Testis (tissue), 3 donors: Measurements from ENCODE around the gene SLC36A2. TPM values are rescaled to one million over a fixed set of nuclear protein-coding genes. Genes with fewer than 3 reads are reported as not detected.
"Not testable (repeated sequence)": the region's sequence is repeated elsewhere in the genome, so short reads cannot be mapped to it uniquely, and the experiment has no call there.

Experiments used
- DNase-seq: peaks from one replicate; pipeline ENCODE4 v3.0.0-alpha.2; 2019
- H3K27ac ChIP-seq, 2 donors: fragments of 200-600 bp; sonication (generic); one replicate each; pipeline ENCODE4 v1.5.1; 2019
- H3K27me3 ChIP-seq: fragments of 200-600 bp; sonication (generic); one replicate; pipeline ENCODE4 v1.5.1; 2019
- H3K36me3 ChIP-seq: fragments of 200-600 bp; sonication (generic); one replicate; pipeline ENCODE4 v1.5.1; 2017; ENCODE audit warnings: low read depth; ENCODE audit errors: missing control alignments
- H3K4me1 ChIP-seq: fragments of 200-600 bp; sonication (generic); one replicate; pipeline ENCODE4 v1.5.1; 2019
- H3K4me3 ChIP-seq, 2 donors: fragments of 200-600 bp; sonication (generic); one replicate each; pipeline ENCODE4 v1.5.1; 2017 to 2019
- H3K9me3 ChIP-seq: fragments of 200-600 bp; sonication (generic); one replicate; pipeline ENCODE4 v1.5.1; 2017
- POLR2A ChIP-seq: fragments of 450-650 bp; IDR thresholded peaks from one replicate; pipeline ENCODE4 v1.6.1; 2017; ENCODE audit warnings: antibody characterized with exemption, mild to moderate bottlenecking, moderate library complexity
- WGBS, 2 donors: methylation state at CpG; one replicate each; pipeline ENCODE4 v1.1.5; 2018; 5-methylcytosine and 5-hydroxymethylcytosine counted together
- intact Hi-C: fragments of 100-400 bp; cut with DNase I; formaldehyde crosslinking; loops from one replicate; pipeline ENCODE4 v1.15.1; 2023; ENCODE audit warnings: low total_unique reads
- polyA plus RNA-seq: library from polyadenylated mRNA; stranded (reverse); fragments of 350-450 nt; fragmentation: Illumina TruSeq; extraction: RNeasy Lipid Tissue Mini Kit (QIAGEN cat#74804); gene quantifications from one replicate; pipeline ENCODE4 v1.2.3, GENCODE V29; 2014; ENCODE audit warnings: low read depth, low replicate concordance; ENCODE audit not compliant: insufficient read depth
- total RNA-seq, 2 donors: library from RNA; depleted of rRNA; stranded (reverse); fragments of >200 nt; gene quantifications; one replicate each; pipeline ENCODE4 v1.2.3, GENCODE V29; 2016
- TF ChIP-seq, protein P1 (sequence below), 3 experiments: fragments of 450-650 bp in 2 of 3; fragments of 200-600 bp in 1 of 3; sonication (generic) in 1 of 3; IDR thresholded peaks; one replicate each; pipeline ENCODE4 v1.5.1; 2016 to 2019; ENCODE audit warnings: antibody characterized with exemption in 3 of 3, mild to moderate bottlenecking in 2 of 3, moderate library complexity in 1 of 3

Gene SLC36A2
- total and polyA plus RNA-seq, 3 donors from 2014 or later = 0.43 to 1.5 (median 0.47) TPM

DNA sequence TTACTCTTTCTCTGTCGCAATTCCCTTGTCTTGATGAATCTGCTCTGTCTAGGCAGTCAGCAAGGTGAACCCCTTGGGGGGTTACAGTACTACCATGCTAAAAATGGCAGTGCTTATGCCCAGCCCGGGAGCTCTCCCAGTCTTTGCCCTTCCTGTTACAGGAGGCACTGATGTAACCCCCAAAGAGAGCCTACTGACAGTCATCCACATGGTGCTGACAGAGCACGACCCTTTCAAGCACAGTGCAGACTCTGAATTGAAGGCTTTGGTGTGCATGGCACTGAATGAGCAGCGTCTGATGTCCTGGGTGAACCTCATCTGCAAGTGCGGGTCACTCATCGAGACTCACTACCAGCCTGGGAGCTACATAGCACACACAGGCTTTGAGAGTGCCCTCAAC lies 34.5 kb upstream of the SLC36A2 start:
- Histone ChIP-seq H3K36me3 (no peaks in the 10 kb centered on the region), H3K9me3 (no peaks in the 10 kb centered on the region), H3K27me3 (no peaks in the 10 kb centered on the region), H3K27ac (no peak overlapping the region), H3K4me3 (no peak overlapping the region), H3K4me1 (no peaks in the 10 kb centered on the region)
- no peak for DNase-seq
- TF ChIP-seq POLR2A = no peak
- TF ChIP-seq, protein P1, sequence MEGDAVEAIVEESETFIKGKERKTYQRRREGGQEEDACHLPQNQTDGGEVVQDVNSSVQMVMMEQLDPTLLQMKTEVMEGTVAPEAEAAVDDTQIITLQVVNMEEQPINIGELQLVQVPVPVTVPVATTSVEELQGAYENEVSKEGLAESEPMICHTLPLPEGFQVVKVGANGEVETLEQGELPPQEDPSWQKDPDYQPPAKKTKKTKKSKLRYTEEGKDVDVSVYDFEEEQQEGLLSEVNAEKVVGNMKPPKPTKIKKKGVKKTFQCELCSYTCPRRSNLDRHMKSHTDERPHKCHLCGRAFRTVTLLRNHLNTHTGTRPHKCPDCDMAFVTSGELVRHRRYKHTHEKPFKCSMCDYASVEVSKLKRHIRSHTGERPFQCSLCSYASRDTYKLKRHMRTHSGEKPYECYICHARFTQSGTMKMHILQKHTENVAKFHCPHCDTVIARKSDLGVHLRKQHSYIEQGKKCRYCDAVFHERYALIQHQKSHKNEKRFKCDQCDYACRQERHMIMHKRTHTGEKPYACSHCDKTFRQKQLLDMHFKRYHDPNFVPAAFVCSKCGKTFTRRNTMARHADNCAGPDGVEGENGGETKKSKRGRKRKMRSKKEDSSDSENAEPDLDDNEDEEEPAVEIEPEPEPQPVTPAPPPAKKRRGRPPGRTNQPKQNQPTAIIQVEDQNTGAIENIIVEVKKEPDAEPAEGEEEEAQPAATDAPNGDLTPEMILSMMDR (IDR thresholded peaks at IDR 0.05) = no peak
- WGBS, 2 donors = 93 to 100% methylated on average over 5 to 6 of the region's 6 CpGs
- intact Hi-C loops = no loop called here

DNA sequence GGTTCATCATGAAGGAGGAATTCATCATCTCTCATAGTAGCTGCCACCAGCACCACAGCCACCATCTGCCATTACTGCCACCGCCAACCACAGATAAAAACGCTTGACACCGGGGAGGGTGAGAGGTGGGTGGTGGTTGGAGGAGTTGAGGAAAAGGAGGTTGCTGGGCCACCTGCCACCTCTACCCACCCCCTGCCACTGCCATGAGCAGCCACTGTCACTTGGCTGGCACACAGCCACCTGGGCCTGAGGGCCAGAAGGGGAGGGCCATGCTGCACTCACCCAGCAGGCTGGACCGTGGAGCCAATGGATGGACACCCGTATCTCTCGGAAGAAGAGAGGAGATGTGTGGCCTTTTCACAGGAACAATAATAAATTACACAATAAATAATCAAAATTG lies 31.3 kb upstream of the SLC36A2 start:
- H3K4me1 ChIP-seq = no peaks in the 10 kb centered on the region
- no peak overlapping the region for H3K4me3 ChIP-seq
- H3K36me3 ChIP-seq = no peaks in the 10 kb centered on the region
- 91 to 96% methylated on average over 6 of the region's 6 CpGs for WGBS, 2 donors
- no peaks in the 10 kb centered on the region for H3K9me3 ChIP-seq
- no peak for TF ChIP-seq POLR2A
- TF ChIP-seq, protein P1 (IDR thresholded peaks at IDR 0.05) = no peak
- H3K27me3 ChIP-seq = no peaks in the 10 kb centered on the region
- no peak for DNase-seq
- intact Hi-C loops = no loop called here
- no peak overlapping the region for H3K27ac ChIP-seq

DNA sequence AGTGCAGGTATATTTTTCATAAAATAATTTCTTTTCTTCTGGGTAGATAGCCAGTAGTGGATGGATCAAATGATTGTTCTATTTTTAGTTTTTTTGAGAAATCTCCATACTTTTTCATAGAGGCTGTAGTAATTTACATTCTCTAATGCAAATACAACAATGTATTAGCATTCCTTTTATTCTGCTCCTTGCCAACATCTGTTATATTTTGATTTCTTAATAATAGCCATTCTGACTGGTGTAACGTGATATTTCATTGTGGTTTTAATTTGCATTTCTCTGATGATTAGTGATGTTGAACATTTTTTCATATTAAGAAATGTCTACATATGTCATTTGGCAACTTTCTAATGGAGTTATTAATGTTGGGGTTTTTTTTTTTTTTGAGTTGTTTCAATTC lies 27.2 kb upstream of the SLC36A2 start:
- Histone ChIP-seq H3K9me3 (no peaks in the 10 kb centered on the region), H3K27ac (no peak overlapping the region), H3K27me3 (no peaks in the 10 kb centered on the region), H3K36me3 (no peaks in the 10 kb centered on the region), H3K4me1 (no peaks in the 10 kb centered on the region), H3K4me3 (no peak overlapping the region)
- intact Hi-C loops = no loop called here
- 84 to 94% methylated on average over 1 of the region's 1 CpG for WGBS, 2 donors
- no peak for DNase-seq
- no peak for TF ChIP-seq POLR2A
- TF ChIP-seq, protein P1 (IDR thresholded peaks at IDR 0.05) = no peak

- WGBS, 2 donors = 86 to 87% methylated on average over 6 of the region's 6 CpGs
- H3K9me3 ChIP-seq, H3K36me3 ChIP-seq, intact Hi-C loops, H3K4me1 ChIP-seq, DNase-seq, H3K4me3 ChIP-seq, H3K27ac ChIP-seq, H3K27me3 ChIP-seq: not testable (repeated sequence)
Observed at GRCh38 chr5:151367038-151367437, 19.7 kb upstream of the SLC36A2 start.

DNA sequence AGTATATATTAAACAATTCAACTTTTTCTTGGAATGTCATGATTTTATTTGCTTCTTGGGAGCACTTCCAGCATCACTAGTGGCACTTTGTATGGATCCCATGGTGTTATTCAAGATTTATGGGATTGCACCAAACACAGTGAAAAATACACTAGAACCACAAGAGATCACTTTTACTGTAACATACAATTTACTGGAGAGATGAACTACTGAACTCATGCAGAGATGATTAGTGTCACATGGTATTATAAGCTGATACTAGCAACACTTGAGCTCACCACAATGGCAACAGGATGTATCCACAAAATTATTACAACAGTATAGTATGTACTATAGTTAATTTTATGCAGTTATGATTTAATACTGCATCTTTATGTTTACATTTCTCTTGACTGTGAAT lies 16.3 kb upstream of the SLC36A2 start:
- Histone ChIP-seq H3K4me1 (no peaks in the 10 kb centered on the region), H3K4me3 (no peak overlapping the region), H3K27me3 (no peaks in the 10 kb centered on the region), H3K36me3 (no peaks in the 10 kb centered on the region), H3K27ac (no peak overlapping the region), H3K9me3 (no peaks in the 10 kb centered on the region)
- DNase-seq = no peak
- intact Hi-C loops = no loop called here
- TF ChIP-seq, protein P1 (IDR thresholded peaks at IDR 0.05) = no peak
- no peak for TF ChIP-seq POLR2A
